Endothelial cell of umbilical vein (primary cell): ENCODE results near the gene PIP4P1. TPM values are rescaled to one million over a fixed set of nuclear protein-coding genes. Genes with fewer than 3 reads are reported as not detected.

ENCODE experiments used
- BruUV-seq: library from RNA; stranded (reverse); fragments of 400-500 nt; replicated peaks from 2 replicates; lab custom pipeline; 2021; lab: Mats Ljungman, UMichigan
- CTCF ChIA-PET: fragments of 300-600, 350-600 bp; sonication (Branson Sonifier 250); formaldehyde crosslinking; loops from one replicate; lab custom pipeline; 2021; ENCODE audit warnings: antibody characterized with exemption, inconsistent platforms; lab: Charles Lee
- POLR2A ChIA-PET: fragments of 300-600, 350-600 bp; sonication (Branson Sonifier 250); formaldehyde crosslinking; loops from one replicate; lab custom pipeline; 2021; ENCODE audit warnings: antibody characterized with exemption, inconsistent platforms; lab: Charles Lee
- DNase-seq: peaks from one replicate; pipeline ENCODE4 v3.0.0-alpha.2; 2011; ENCODE audit warnings: low read depth, low spot score
- FAIRE-seq: peaks from 2 replicates; lab custom pipeline; 2011; peaks lifted over from hg19 to GRCh38; lab: Jason Lieb, UNC
- H2AFZ ChIP-seq: 2 replicates; pipeline ENCODE4 v1.6.0; 2012; ENCODE audit warnings: low read depth, low read length, control low read depth, inconsistent platforms
- H3K27ac ChIP-seq: 2 replicates; pipeline ENCODE4 v1.5.1; 2011; ENCODE audit warnings: low read depth, mild to moderate bottlenecking, control low read depth, low read length, moderate library complexity; ENCODE audit not compliant: insufficient read depth
- H3K27me3 ChIP-seq, 2 experiments: 2 replicates each; pipeline versions ENCODE4 v1.6.0 to v1.6.1; 2011; ENCODE audit warnings: low read length in 2 of 2, mixed read lengths in 1 of 2; ENCODE audit not compliant: control insufficient read depth in 2 of 2, insufficient read depth in 2 of 2
- H3K36me3 ChIP-seq, 2 experiments: 2 replicates in 1 of 2; 3 replicates in 1 of 2; pipeline ENCODE4 v1.5.1; 2011; ENCODE audit warnings: low read length in 2 of 2, mild to moderate bottlenecking in 1 of 2, moderate library complexity in 1 of 2; ENCODE audit not compliant: control insufficient read depth in 2 of 2, insufficient read depth in 2 of 2; ENCODE audit errors: extremely low read depth in 1 of 2
- H3K4me1 ChIP-seq: 3 replicates; pipeline ENCODE4 v1.5.1; 2011; ENCODE audit warnings: mild to moderate bottlenecking, low read length; ENCODE audit not compliant: control insufficient read depth, insufficient read depth; ENCODE audit errors: extremely low read depth
- H3K4me2 ChIP-seq: 2 replicates; pipeline ENCODE4 v1.6.1; 2011; ENCODE audit warnings: low read length, control low read depth, mixed read lengths; ENCODE audit not compliant: insufficient read depth
- H3K4me3 ChIP-seq, 3 experiments: fragments of 200-600 bp in 1 of 3; sonication (generic), shearing (Covaris generic) in 1 of 3; replicated peaks in 1 of 3; 2 replicates each; pipeline ENCODE4 v1.5.1; 2011 to 2016; ENCODE audit warnings: control low read depth in 3 of 3, low read length in 3 of 3, mild to moderate bottlenecking in 2 of 3, inconsistent platforms in 1 of 3, low read depth in 1 of 3, moderate library complexity in 1 of 3; ENCODE audit not compliant: insufficient read depth in 1 of 3
- H3K79me2 ChIP-seq: 2 replicates; pipeline ENCODE4 v1.6.0; 2012; ENCODE audit warnings: low read length, inconsistent platforms; ENCODE audit not compliant: control insufficient read depth, insufficient read depth
- H3K9ac ChIP-seq: replicated peaks from 2 replicates; pipeline ENCODE3; 2011; ENCODE audit warnings: low read length, control low read depth; ENCODE audit not compliant: insufficient read depth; ENCODE audit errors: extremely low read depth
- H3K9me1 ChIP-seq: replicated peaks from 3 replicates; pipeline ENCODE4 v1.6.0; 2011; ENCODE audit warnings: mild to moderate bottlenecking, low read length; ENCODE audit not compliant: control insufficient read depth, insufficient read depth; ENCODE audit errors: extremely low read depth
- H3K9me3 ChIP-seq: replicated peaks from 2 replicates; pipeline ENCODE4 v1.5.1; 2012; ENCODE audit warnings: low read length, inconsistent platforms; ENCODE audit not compliant: control insufficient read depth, insufficient read depth
- H4K20me1 ChIP-seq: replicated peaks from 2 replicates; pipeline ENCODE3; 2011; ENCODE audit warnings: mild to moderate bottlenecking, low read length; ENCODE audit not compliant: control insufficient read depth, insufficient read depth; ENCODE audit errors: extremely low read depth
- CTCF ChIP-seq, 2 donors: IDR thresholded peaks; 1 replicate in 1 of 2; 2 replicates in 1 of 2; pipeline ENCODE4 v1.5.1; 2011; ENCODE audit warnings: low read length in 2 of 2, mild to moderate bottlenecking in 2 of 2, moderate library complexity in 2 of 2, control low read depth in 1 of 2, inconsistent platforms in 1 of 2, low read depth in 1 of 2; ENCODE audit not compliant: insufficient read depth in 1 of 2; ENCODE audit errors: extremely low read depth in 1 of 2
- EZH2 ChIP-seq: IDR thresholded peaks from 2 replicates; pipeline ENCODE4 v1.6.1; 2012; ENCODE audit warnings: borderline replicate concordance, low read depth, mild to moderate bottlenecking, moderate library complexity, low read length, inconsistent platforms; ENCODE audit not compliant: severe bottlenecking
- FOS ChIP-seq: IDR thresholded peaks from 2 replicates; pipeline ENCODE4 v1.6.1; 2011; ENCODE audit warnings: mild to moderate bottlenecking, low read length, moderate library complexity, borderline replicate concordance; ENCODE audit not compliant: insufficient read depth
- GATA2 ChIP-seq: IDR thresholded peaks from 2 replicates; pipeline ENCODE4 v1.7.0; 2011; ENCODE audit warnings: low read depth, mild to moderate bottlenecking, moderate library complexity, mixed read lengths, low read length; ENCODE audit not compliant: insufficient read length, insufficient read depth
- JUN ChIP-seq: IDR thresholded peaks from 2 replicates; pipeline ENCODE4 v1.6.1; 2011; ENCODE audit warnings: borderline replicate concordance, low read depth; ENCODE audit not compliant: insufficient read length, insufficient read depth
- MAX ChIP-seq: IDR thresholded peaks from 2 replicates; pipeline ENCODE4 v1.6.1; 2011; ENCODE audit not compliant: insufficient read depth, insufficient read length
- MYC ChIP-seq: IDR thresholded peaks from one replicate; pipeline ENCODE4 v1.6.1; 2011; ENCODE audit warnings: mild to moderate bottlenecking, low read depth, low read length
- POLR2A ChIP-seq: IDR thresholded peaks from 2 replicates; pipeline ENCODE4 v1.6.1; 2012; ENCODE audit warnings: low read depth, mild to moderate bottlenecking, control low read depth, low read length
- POLR2AphosphoS5 ChIP-seq: IDR thresholded peaks from 2 replicates; pipeline ENCODE4 v1.6.1; 2012; ENCODE audit warnings: low read depth, mild to moderate bottlenecking, control low read depth, low read length, moderate library complexity; ENCODE audit not compliant: insufficient read depth
- dilution Hi-C: fragments of 300-500 bp; cut with MboI; formaldehyde crosslinking; loops from one replicate; pipeline ENCODE4 v1.15.0; 2019; ENCODE audit warnings: low sequenced_read_pairs; ENCODE audit not compliant: extremely low pct_ligation_motif_present
- intact Hi-C: fragments of 100-400 bp; cut with micrococcal nuclease; formaldehyde crosslinking; loops from one replicate; pipeline ENCODE4 v1.10.0; 2022
- polyA plus RNA-seq, 4 experiments: library from polyadenylated mRNA; depleted of rRNA in 3 of 4; stranded (reverse) in 3 of 4; unstranded in 1 of 4; fragments of >200 nt; gene quantifications; 2 replicates each; pipeline versions ENCODE4 v1.2.1 to v1.2.3, GENCODE V29; 2011 to 2012; ENCODE audit warnings: missing spikeins in 1 of 4
- total RNA-seq: library from RNA; stranded (reverse); gene quantifications from 2 replicates; pipeline ENCODE4 v1.2.3, GENCODE V29; 2021

Gene PIP4P1
- total and polyA plus RNA-seq, 2 donors (not counting 3 experiments of a cell fraction or from before 2014, with no cell fraction given): 28.6 to 52.5 TPM

GRCh38 chr14:20435582-20436362 is 25.5 kb downstream of the PIP4P1 start, which contains the start of gene KLHL33:
KLHL33 (minus strand) TSS chr14:20436166; CDS start chr14:20435811, 355 bp downstream.
- no peaks in the 10 kb centered on the region for H4K20me1 ChIP-seq
- FAIRE-seq: no peak
- no peak within 1 kb of the TSS for H3K27ac ChIP-seq
- H3K9ac ChIP-seq: no peak within 1 kb of the TSS
- intact Hi-C loops: no loop called here
- no peak within 1 kb of the TSS for H2AFZ ChIP-seq
- H3K9me3 ChIP-seq: no peaks in the 10 kb centered on the region
- no peaks in the 10 kb centered on the region for H3K4me1 ChIP-seq
- no peak for DNase-seq
- ChIA-PET CTCF (interaction anchor here (1.7 kb wide), 1 partner anchor 20 kb away, joined by 5 read pairs; no protein-coding TSS in a partner anchor), POLR2A (no interaction called here)
- H3K4me3 ChIP-seq: no peak within 1 kb of the TSS
- H3K4me2 ChIP-seq: no peak within 1 kb of the TSS
- no TSS peak for BruUV-seq
- H3K27me3 ChIP-seq: peaks cover 6 to 16% of the 10 kb centered on the region in 2 experiments
- H3K79me2 ChIP-seq: no peaks in the 10 kb centered on the region
- no peaks in the 10 kb centered on the region for H3K9me1 ChIP-seq
- dilution Hi-C loops: no loop called here
- no peaks in the 10 kb centered on the region for H3K36me3 ChIP-seq
- TF ChIP-seq FOS (no peak), JUN (no peak), MAX (no peak), POLR2AphosphoS5 (no peak), MYC (no peak), EZH2 (no peak), POLR2A (no peak), GATA2 (no peak), CTCF (IDR thresholded peaks at IDR 0.05; ENCODE audit: extremely low read depth in 1 of 2, insufficient read depth in 1 of 2, low read depth in 1 of 2, low read length in 2 of 2) (no peak)
